Natural killer cell (primary cell): ENCODE data around the gene CDKN1C. TPM values are rescaled to one million over a fixed set of nuclear protein-coding genes. Genes with fewer than 3 reads are reported as not detected.

Experiments
- ATAC-seq, 3 donors: fragments of 150-1000 bp in 2 of 3; fragments of 200-7000 bp in 1 of 3; cut with Tn5 transposase; 1 replicate in 1 of 3; 2 replicates in 2 of 3; pipeline ENCODE4 v1.10.0; 2021; ENCODE audit warnings: mild to moderate bottlenecking in 2 of 3, moderate library complexity in 2 of 3
- DNase-seq, 2 donors: peaks; one replicate each; pipeline versions ENCODE4 v3.0.0 to v3.0.0-alpha.2; 2013 to 2021; ENCODE audit warnings: mixed read lengths in 1 of 2
- H3K27ac ChIP-seq: one replicate; pipeline ENCODE4 v1.5.1; 2013; ENCODE audit warnings: mild to moderate bottlenecking, low read length
- H3K27me3 ChIP-seq: one replicate; pipeline ENCODE4 v1.6.1; 2013; ENCODE audit warnings: low read length; ENCODE audit not compliant: control insufficient read depth, insufficient read depth
- H3K36me3 ChIP-seq: one replicate; pipeline ENCODE4 v1.6.1; 2013; ENCODE audit warnings: low read length; ENCODE audit not compliant: control insufficient read depth, insufficient read depth
- H3K4me1 ChIP-seq: one replicate; pipeline ENCODE4 v1.6.1; 2013; ENCODE audit warnings: low read length; ENCODE audit not compliant: control insufficient read depth, insufficient read depth
- H3K4me3 ChIP-seq: one replicate; pipeline ENCODE4 v1.5.1; 2013; ENCODE audit warnings: low read length
- H3K9me3 ChIP-seq: one replicate; pipeline ENCODE4 v1.6.1; 2013; ENCODE audit warnings: low read length; ENCODE audit not compliant: control insufficient read depth, insufficient read depth
- H3K27ac Mint-ChIP-seq, 2 donors: one replicate each; pipeline ENCODE4 v1.8.0; 2022; ENCODE audit warnings: mild to moderate bottlenecking in 2 of 2, mixed read lengths in 2 of 2, moderate library complexity in 1 of 2
- H3K27me3 Mint-ChIP-seq, 2 donors: one replicate each; pipeline ENCODE4 v1.8.0; 2022; ENCODE audit warnings: low read depth in 2 of 2, mixed read lengths in 2 of 2
- H3K36me3 Mint-ChIP-seq: one replicate; pipeline ENCODE4 v1.8.0; 2022; ENCODE audit warnings: mixed read lengths
- H3K4me1 Mint-ChIP-seq, 2 donors: one replicate each; pipeline ENCODE4 v1.8.0; 2022; ENCODE audit warnings: mixed read lengths in 2 of 2
- H3K4me3 Mint-ChIP-seq: one replicate; pipeline ENCODE4 v1.8.0; 2022; ENCODE audit warnings: mild to moderate bottlenecking, moderate library complexity, mixed read lengths
- H3K9me3 Mint-ChIP-seq, 2 donors: one replicate each; pipeline ENCODE4 v1.8.0; 2022; ENCODE audit warnings: mixed read lengths in 2 of 2
- CTCF ChIP-seq: fragments of 200-600 bp; IDR thresholded peaks from one replicate; pipeline ENCODE4 v1.8.0; 2022; ENCODE audit warnings: antibody characterized with exemption
- WGBS: methylation state at CpG from one replicate; pipeline ENCODE4 v1.1.7; 2013; ENCODE audit warnings: missing lambda C conversion rate; ENCODE audit not compliant: insufficient coverage; 5-methylcytosine and 5-hydroxymethylcytosine counted together
- intact Hi-C: fragments of 100-400 bp; cut with micrococcal nuclease; formaldehyde crosslinking; loops from one replicate; pipeline ENCODE4 v1.14.2; 2022
- total RNA-seq, 4 donors: library from RNA; stranded (reverse); fragments of 120-200 nt in 1 of 4; gene quantifications; one replicate each; pipeline versions ENCODE4 v1.2.3 to v1.2.4, GENCODE V29; 2013 to 2022

CDKN1C gene
- total RNA-seq, 3 donors from 2014 or later (not counting 1 experiment from before 2014, with no cell fraction given), result 2.6 to 27.9 (median 6.3) TPM

- Mint-ChIP-seq H3K4me3 (no peak overlapping the region), H3K36me3 (no peaks in the 10 kb centered on the region), H3K27me3 (peaks cover 8 to 20% of the 10 kb centered on the region in 2 donors), H3K27ac (no peak overlapping the region), H3K4me1 (peaks cover 0 to 5% of the 10 kb centered on the region in 2 donors), H3K9me3 (no peaks in the 10 kb centered on the region)
- ATAC-seq, result no peak
- Histone ChIP-seq H3K27ac (no peak overlapping the region), H3K4me3 (no peak overlapping the region), H3K4me1 (peaks cover 2% of the 10 kb centered on the region), H3K36me3 (no peaks in the 10 kb centered on the region), H3K9me3 (no peaks in the 10 kb centered on the region), H3K27me3 (peaks cover 7% of the 10 kb centered on the region)
- TF ChIP-seq CTCF, result no peak
- 89% methylated on average over 8 of the region's 8 CpGs for WGBS
- intact Hi-C loops, result no loop called here
- DNase-seq, result no peak
Measured at GRCh38 chr11:2878782-2879181, 6.8 kb downstream of the CDKN1C start.

- peaks cover 0 to 9% of the 10 kb centered on the region in 2 donors for H3K27me3 Mint-ChIP-seq
- 95% methylated on average over 6 of the region's 6 CpGs for WGBS
- H3K36me3 ChIP-seq, result no peaks in the 10 kb centered on the region
- H3K4me1 Mint-ChIP-seq, result no peaks in the 10 kb centered on the region
- DNase-seq (no peak), ATAC-seq (no peak)
- no peaks in the 10 kb centered on the region for H3K36me3 Mint-ChIP-seq
- H3K27ac ChIP-seq, result no peak overlapping the region
- no peaks in the 10 kb centered on the region for H3K27me3 ChIP-seq
- no peak for TF ChIP-seq CTCF
- intact Hi-C loops, result no loop called here
- H3K4me3 ChIP-seq, result no peak overlapping the region
- H3K9me3 ChIP-seq, result no peaks in the 10 kb centered on the region
- no peaks in the 10 kb centered on the region for H3K4me1 ChIP-seq
- no peak overlapping the region for H3K27ac Mint-ChIP-seq
- no peaks in the 10 kb centered on the region for H3K9me3 Mint-ChIP-seq
- no peak overlapping the region for H3K4me3 Mint-ChIP-seq
Measured at GRCh38 chr11:2877474-2877873, 8.1 kb downstream of the CDKN1C start.

GRCh38 chr11:2874963-2875362 is 10.6 kb downstream of the CDKN1C start:
- no peaks in the 10 kb centered on the region for H3K9me3 ChIP-seq
- Mint-ChIP-seq H3K27ac (no peak overlapping the region), H3K36me3 (no peaks in the 10 kb centered on the region), H3K4me1 (peaks cover 17 to 20% of the 10 kb centered on the region in 2 donors), H3K4me3 (no peak overlapping the region), H3K27me3 (peaks cover 19% of the 10 kb centered on the region in 2 donors), H3K9me3 (no peaks in the 10 kb centered on the region)
- H3K27ac ChIP-seq, result no peak overlapping the region
- H3K4me1 ChIP-seq, result peaks cover 19% of the 10 kb centered on the region
- DNase-seq (no peak), ATAC-seq (no peak)
- 87% methylated on average over 10 of the region's 10 CpGs for WGBS
- H3K4me3 ChIP-seq, result no peak overlapping the region
- peaks cover 6% of the 10 kb centered on the region for H3K27me3 ChIP-seq
- no peaks in the 10 kb centered on the region for H3K36me3 ChIP-seq
- TF ChIP-seq CTCF, result no peak
- intact Hi-C loops, result no loop called here

- H3K4me3 Mint-ChIP-seq, result peak overlapping the region; percentile 48
Measured at GRCh38 chr11:2870969-2871680, 14.4 kb downstream of the CDKN1C start.

More at GRCh38 chr11:2870969-2871680, 14.4 kb downstream of the CDKN1C start:
- H3K4me1 ChIP-seq, result peaks cover 31% of the 10 kb centered on the region
- no peaks in the 10 kb centered on the region for H3K36me3 Mint-ChIP-seq
- no peak overlapping the region for H3K4me3 ChIP-seq
- intact Hi-C loops, result no loop called here
- peaks cover 33 to 42% of the 10 kb centered on the region in 2 donors for H3K27me3 Mint-ChIP-seq
- no peaks in the 10 kb centered on the region for H3K9me3 ChIP-seq
- no peak for TF ChIP-seq CTCF
- H3K27ac Mint-ChIP-seq, result peak overlapping the region in 1 of 2 donors; percentile 54
- no peak overlapping the region for H3K27ac ChIP-seq
- no peaks in the 10 kb centered on the region for H3K36me3 ChIP-seq
- H3K27me3 ChIP-seq, result peaks cover 16% of the 10 kb centered on the region
- peaks cover 29 to 34% of the 10 kb centered on the region in 2 donors for H3K4me1 Mint-ChIP-seq
- H3K9me3 Mint-ChIP-seq, result no peaks in the 10 kb centered on the region
- WGBS, result 52% methylated on average over 22 of the region's 22 CpGs
- no peak for DNase-seq
- peak in 2 of 3 donors; percentile 30 to 47 for ATAC-seq
